Measurements from ENCODE around the gene POLG2. TPM values are rescaled to one million over a fixed set of nuclear protein-coding genes. Genes with fewer than 3 reads are reported as not detected.
A peak's percentile ranks its signal among the peaks of the same experiment; 100 is the strongest.

POLG2 gene
- total and polyA plus RNA-seq, 9 of the 15 experiments (the other 6 are each of a cell fraction or from before 2014, with no cell fraction given), result 13.4 to 44.8 (median 37.0) TPM

GRCh38 chr17:64506201-64506575, 9.3 kb upstream of the POLG2 start, which contains the start of gene DDX5 (continued):
- TF ChIP-seq JUND (IDR thresholded peaks at IDR 0.05; ENCODE audit: borderline replicate concordance, low read depth, low read length) (peak; percentile 87), JUND (tag; IDR thresholded peaks at IDR 0.05; ENCODE audit: borderline replicate concordance, low read depth, low read length) (peak; percentile 75; the same call in 1 of the 3 replicates), RCOR1 (IDR thresholded peaks at IDR 0.05; ENCODE audit: borderline replicate concordance in 1 of 2, low read depth in 2 of 2, low read length in 2 of 2) (peak in 1 of 2 experiments; percentile 15; a peak in 1 of 4 replicates), ARID2 (IDR thresholded peaks at IDR 0.05) (no peak), NRF1 (conservative IDR thresholded peaks at IDR 0.05 in 1 of 2, IDR thresholded peaks at IDR 0.05 in 1 of 2) (peak; percentile 87 to 89), SRSF9 (IDR thresholded peaks at IDR 0.05; ENCODE audit: borderline replicate concordance, low read depth, low read length) (no peak), ZNF511 (CRISPR knock-in tag; IDR thresholded peaks at IDR 0.05) (0 out of 2 replicates have a peak, but pooled peaks have one; percentile 64), TAF7 (tag; IDR thresholded peaks at IDR 0.05) (peak; percentile 97), LARP7 (IDR thresholded peaks at IDR 0.05) (no peak), ETV6 (IDR thresholded peaks at IDR 0.05; ENCODE audit: borderline replicate concordance in 1 of 2, low read depth in 2 of 2, low read length in 1 of 2) (no peak), ETV6 (CRISPR knock-in tag; IDR thresholded peaks at IDR 0.05; ENCODE audit: borderline replicate concordance) (no peak), ZNF217 (CRISPR knock-in tag; IDR thresholded peaks at IDR 0.05) (no peak), USF1 (CRISPR knock-in tag; IDR thresholded peaks at IDR 0.05) (no peak), CAMTA2 (CRISPR knock-in tag; conservative IDR thresholded peaks at IDR 0.05) (no peak), XRCC3 (IDR thresholded peaks at IDR 0.05) (no peak), POLR2B (IDR thresholded peaks at IDR 0.05; ENCODE audit: low read depth, partially characterized antibody) (peak; percentile 99), VEZF1 (CRISPR knock-in tag; IDR thresholded peaks at IDR 0.05) (peak; percentile 83; the same call in 1 of the 2 replicates), NFIC (IDR thresholded peaks at IDR 0.05) (peak; percentile 63; the same call in 1 of the 2 replicates)
- TF ChIP-seq, protein P1, sequence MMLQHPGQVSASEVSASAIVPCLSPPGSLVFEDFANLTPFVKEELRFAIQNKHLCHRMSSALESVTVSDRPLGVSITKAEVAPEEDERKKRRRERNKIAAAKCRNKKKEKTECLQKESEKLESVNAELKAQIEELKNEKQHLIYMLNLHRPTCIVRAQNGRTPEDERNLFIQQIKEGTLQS (IDR thresholded peaks at IDR 0.05), result peak; percentile 64; the same call in 1 of the 2 replicates
- TF ChIP-seq, protein P1 (CRISPR knock-in tag; conservative IDR thresholded peaks at IDR 0.05), result no peak
- TF ChIP-seq, protein P2, sequence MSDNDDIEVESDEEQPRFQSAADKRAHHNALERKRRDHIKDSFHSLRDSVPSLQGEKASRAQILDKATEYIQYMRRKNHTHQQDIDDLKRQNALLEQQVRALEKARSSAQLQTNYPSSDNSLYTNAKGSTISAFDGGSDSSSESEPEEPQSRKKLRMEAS (CRISPR knock-in tag; IDR thresholded peaks at IDR 0.05), result no peak
- TF ChIP-seq, protein P3, sequence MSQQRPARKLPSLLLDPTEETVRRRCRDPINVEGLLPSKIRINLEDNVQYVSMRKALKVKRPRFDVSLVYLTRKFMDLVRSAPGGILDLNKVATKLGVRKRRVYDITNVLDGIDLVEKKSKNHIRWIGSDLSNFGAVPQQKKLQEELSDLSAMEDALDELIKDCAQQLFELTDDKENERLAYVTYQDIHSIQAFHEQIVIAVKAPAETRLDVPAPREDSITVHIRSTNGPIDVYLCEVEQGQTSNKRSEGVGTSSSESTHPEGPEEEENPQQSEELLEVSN (IDR thresholded peaks at IDR 0.05; ENCODE audit: borderline replicate concordance in 1 of 2, extremely low read depth in 1 of 2, insufficient read depth in 1 of 2, insufficient read length in 1 of 2, low read depth in 1 of 2, low read length in 1 of 2, poor library complexity in 1 of 2, severe bottlenecking in 1 of 2), result peak in 1 of 2 experiments; percentile 27
- TF ChIP-seq, protein P4, sequence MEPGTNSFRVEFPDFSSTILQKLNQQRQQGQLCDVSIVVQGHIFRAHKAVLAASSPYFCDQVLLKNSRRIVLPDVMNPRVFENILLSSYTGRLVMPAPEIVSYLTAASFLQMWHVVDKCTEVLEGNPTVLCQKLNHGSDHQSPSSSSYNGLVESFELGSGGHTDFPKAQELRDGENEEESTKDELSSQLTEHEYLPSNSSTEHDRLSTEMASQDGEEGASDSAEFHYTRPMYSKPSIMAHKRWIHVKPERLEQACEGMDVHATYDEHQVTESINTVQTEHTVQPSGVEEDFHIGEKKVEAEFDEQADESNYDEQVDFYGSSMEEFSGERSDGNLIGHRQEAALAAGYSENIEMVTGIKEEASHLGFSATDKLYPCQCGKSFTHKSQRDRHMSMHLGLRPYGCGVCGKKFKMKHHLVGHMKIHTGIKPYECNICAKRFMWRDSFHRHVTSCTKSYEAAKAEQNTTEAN (CRISPR knock-in tag; IDR thresholded peaks at IDR 0.05), result 0 out of 2 replicates have a peak, but pooled peaks have one; percentile 82
